SK-N-SH (cell line): ENCODE results near the gene CREB5.

Experiments used
- CHD2 ChIP-seq: fragments of 150-350 bp; IDR thresholded peaks from 2 replicates; pipeline ENCODE4 v1.6.1; 2018; ENCODE audit warnings: low read length; ENCODE audit not compliant: partially characterized antibody
- EP300 ChIP-seq, 2 experiments: IDR thresholded peaks; 2 replicates each; pipeline versions ENCODE4 v1.4.0 to v1.6.1; 2012; ENCODE audit warnings: borderline replicate concordance in 1 of 2, low read depth in 1 of 2, low read length in 1 of 2
- EZH2phosphoT487 ChIP-seq: fragments of 200-600 bp; sonication (generic); IDR thresholded peaks from 2 replicates; pipeline ENCODE4 v1.6.1; 2017; ENCODE audit warnings: low read depth, mixed run types, mild to moderate bottlenecking, antibody characterized with exemption, moderate library complexity, borderline replicate concordance
- FOXM1 ChIP-seq: IDR thresholded peaks from 2 replicates; pipeline ENCODE4 v1.4.0; 2012; ENCODE audit warnings: low read depth, mild to moderate bottlenecking
- POLR2AphosphoS5 ChIP-seq: IDR thresholded peaks from 2 replicates; pipeline ENCODE4 v1.6.1; 2012; ENCODE audit warnings: low read depth, low read length
- RAD21 ChIP-seq: IDR thresholded peaks from 2 replicates; pipeline ENCODE4 v1.6.1; 2012; ENCODE audit warnings: mild to moderate bottlenecking, low read length
- RCOR1 ChIP-seq: fragments of 150-350 bp; IDR thresholded peaks from 2 replicates; pipeline ENCODE4 v1.6.1; 2017; ENCODE audit warnings: antibody characterized with exemption, low read length
- RFX5 ChIP-seq: IDR thresholded peaks from 2 replicates; pipeline ENCODE4 v1.6.1; 2012; ENCODE audit warnings: mild to moderate bottlenecking, improper control_type of control experiment, low read length
- TAF1 ChIP-seq: IDR thresholded peaks from 2 replicates; pipeline ENCODE4 v1.6.1; 2012; ENCODE audit warnings: low read depth, mild to moderate bottlenecking, low read length, moderate library complexity, borderline replicate concordance
- TF ChIP-seq, protein P1 (sequence below): fragments of 200-600 bp; sonication (generic); IDR thresholded peaks from 2 replicates; pipeline ENCODE4 v1.6.1; 2017; ENCODE audit warnings: antibody characterized with exemption, mild to moderate bottlenecking, moderate library complexity
- TF ChIP-seq, protein P2 (sequence below): IDR thresholded peaks from 2 replicates; pipeline ENCODE4; 2012
- TF ChIP-seq, protein P3 (sequence below): IDR thresholded peaks from 2 replicates; pipeline ENCODE4 v1.4.0; 2012; ENCODE audit warnings: low read depth, borderline replicate concordance
- TF ChIP-seq, protein P4 (sequence below): IDR thresholded peaks from 2 replicates; pipeline ENCODE4 v1.4.0; 2012; ENCODE audit warnings: low read depth

DNA sequence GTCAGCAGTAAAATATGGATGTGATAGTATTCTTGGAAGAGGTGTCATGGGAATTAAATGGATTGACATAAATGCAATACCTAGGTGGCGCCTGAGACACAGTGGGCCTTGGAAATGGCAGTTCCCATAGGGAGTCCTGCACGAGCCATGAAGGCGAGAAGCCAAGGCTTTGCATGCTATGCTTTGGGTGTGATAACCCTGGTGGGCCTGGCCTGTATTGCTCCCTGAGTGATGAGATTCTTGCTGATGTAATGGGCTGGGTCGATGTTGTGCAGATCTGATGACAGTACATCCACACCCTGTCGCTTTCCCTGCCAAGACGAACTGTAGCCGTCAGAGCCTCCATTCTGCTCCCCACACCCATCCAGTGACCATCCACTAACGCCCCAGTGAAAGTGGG is 46.4 kb downstream of the CREB5 start:
- TF ChIP-seq RCOR1 (no peak), TAF1 (no peak), EZH2phosphoT487 (no peak), RFX5 (no peak), POLR2AphosphoS5 (no peak), EP300 (IDR thresholded peaks at IDR 0.05; ENCODE audit: borderline replicate concordance in 1 of 2, low read depth in 1 of 2, low read length in 1 of 2) (no peak), FOXM1 (no peak), CHD2 (no peak), RAD21 (no peak)
- TF ChIP-seq, protein P1, sequence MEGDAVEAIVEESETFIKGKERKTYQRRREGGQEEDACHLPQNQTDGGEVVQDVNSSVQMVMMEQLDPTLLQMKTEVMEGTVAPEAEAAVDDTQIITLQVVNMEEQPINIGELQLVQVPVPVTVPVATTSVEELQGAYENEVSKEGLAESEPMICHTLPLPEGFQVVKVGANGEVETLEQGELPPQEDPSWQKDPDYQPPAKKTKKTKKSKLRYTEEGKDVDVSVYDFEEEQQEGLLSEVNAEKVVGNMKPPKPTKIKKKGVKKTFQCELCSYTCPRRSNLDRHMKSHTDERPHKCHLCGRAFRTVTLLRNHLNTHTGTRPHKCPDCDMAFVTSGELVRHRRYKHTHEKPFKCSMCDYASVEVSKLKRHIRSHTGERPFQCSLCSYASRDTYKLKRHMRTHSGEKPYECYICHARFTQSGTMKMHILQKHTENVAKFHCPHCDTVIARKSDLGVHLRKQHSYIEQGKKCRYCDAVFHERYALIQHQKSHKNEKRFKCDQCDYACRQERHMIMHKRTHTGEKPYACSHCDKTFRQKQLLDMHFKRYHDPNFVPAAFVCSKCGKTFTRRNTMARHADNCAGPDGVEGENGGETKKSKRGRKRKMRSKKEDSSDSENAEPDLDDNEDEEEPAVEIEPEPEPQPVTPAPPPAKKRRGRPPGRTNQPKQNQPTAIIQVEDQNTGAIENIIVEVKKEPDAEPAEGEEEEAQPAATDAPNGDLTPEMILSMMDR: no peak
- TF ChIP-seq, protein P2, sequence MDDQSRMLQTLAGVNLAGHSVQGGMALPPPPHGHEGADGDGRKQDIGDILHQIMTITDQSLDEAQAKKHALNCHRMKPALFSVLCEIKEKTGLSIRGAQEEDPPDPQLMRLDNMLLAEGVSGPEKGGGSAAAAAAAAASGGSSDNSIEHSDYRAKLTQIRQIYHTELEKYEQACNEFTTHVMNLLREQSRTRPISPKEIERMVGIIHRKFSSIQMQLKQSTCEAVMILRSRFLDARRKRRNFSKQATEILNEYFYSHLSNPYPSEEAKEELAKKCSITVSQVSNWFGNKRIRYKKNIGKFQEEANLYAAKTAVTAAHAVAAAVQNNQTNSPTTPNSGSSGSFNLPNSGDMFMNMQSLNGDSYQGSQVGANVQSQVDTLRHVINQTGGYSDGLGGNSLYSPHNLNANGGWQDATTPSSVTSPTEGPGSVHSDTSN: no peak
- TF ChIP-seq, protein P3, sequence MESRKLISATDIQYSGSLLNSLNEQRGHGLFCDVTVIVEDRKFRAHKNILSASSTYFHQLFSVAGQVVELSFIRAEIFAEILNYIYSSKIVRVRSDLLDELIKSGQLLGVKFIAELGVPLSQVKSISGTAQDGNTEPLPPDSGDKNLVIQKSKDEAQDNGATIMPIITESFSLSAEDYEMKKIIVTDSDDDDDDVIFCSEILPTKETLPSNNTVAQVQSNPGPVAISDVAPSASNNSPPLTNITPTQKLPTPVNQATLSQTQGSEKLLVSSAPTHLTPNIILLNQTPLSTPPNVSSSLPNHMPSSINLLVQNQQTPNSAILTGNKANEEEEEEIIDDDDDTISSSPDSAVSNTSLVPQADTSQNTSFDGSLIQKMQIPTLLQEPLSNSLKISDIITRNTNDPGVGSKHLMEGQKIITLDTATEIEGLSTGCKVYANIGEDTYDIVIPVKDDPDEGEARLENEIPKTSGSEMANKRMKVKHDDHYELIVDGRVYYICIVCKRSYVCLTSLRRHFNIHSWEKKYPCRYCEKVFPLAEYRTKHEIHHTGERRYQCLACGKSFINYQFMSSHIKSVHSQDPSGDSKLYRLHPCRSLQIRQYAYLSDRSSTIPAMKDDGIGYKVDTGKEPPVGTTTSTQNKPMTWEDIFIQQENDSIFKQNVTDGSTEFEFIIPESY: no peak
- TF ChIP-seq, protein P4, sequence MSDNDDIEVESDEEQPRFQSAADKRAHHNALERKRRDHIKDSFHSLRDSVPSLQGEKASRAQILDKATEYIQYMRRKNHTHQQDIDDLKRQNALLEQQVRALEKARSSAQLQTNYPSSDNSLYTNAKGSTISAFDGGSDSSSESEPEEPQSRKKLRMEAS: no peak
